Retinal pigment epithelial cell (primary cell): ENCODE measurements around the gene ERBB4.

Source experiments
- DNase-seq: peaks from one replicate; pipeline ENCODE4 v3.0.0-alpha.2; 2010; ENCODE audit warnings: low read depth
- H3K4me3 ChIP-seq: 2 replicates; pipeline ENCODE4 v1.5.1; 2011; ENCODE audit warnings: mild to moderate bottlenecking, low read length, control low read depth, moderate library complexity
- TF ChIP-seq, protein P1 (sequence below): conservative IDR thresholded peaks from 2 replicates; pipeline ENCODE4 v1.5.1; 2011; ENCODE audit warnings: low read depth, low read length, control low read depth, inconsistent platforms

The ERBB4 gene

GRCh38 chr2:211934811-211935210 lies 603.8 kb downstream of the ERBB4 start:
- no peak overlapping the region for H3K4me3 ChIP-seq
- TF ChIP-seq, protein P1, sequence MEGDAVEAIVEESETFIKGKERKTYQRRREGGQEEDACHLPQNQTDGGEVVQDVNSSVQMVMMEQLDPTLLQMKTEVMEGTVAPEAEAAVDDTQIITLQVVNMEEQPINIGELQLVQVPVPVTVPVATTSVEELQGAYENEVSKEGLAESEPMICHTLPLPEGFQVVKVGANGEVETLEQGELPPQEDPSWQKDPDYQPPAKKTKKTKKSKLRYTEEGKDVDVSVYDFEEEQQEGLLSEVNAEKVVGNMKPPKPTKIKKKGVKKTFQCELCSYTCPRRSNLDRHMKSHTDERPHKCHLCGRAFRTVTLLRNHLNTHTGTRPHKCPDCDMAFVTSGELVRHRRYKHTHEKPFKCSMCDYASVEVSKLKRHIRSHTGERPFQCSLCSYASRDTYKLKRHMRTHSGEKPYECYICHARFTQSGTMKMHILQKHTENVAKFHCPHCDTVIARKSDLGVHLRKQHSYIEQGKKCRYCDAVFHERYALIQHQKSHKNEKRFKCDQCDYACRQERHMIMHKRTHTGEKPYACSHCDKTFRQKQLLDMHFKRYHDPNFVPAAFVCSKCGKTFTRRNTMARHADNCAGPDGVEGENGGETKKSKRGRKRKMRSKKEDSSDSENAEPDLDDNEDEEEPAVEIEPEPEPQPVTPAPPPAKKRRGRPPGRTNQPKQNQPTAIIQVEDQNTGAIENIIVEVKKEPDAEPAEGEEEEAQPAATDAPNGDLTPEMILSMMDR = no peak
- no peak for DNase-seq

GRCh38 chr2:211931314-211931713 lies 607.3 kb downstream of the ERBB4 start:
- TF ChIP-seq, protein P1 = no peak
- H3K4me3 ChIP-seq = no peak overlapping the region
- no peak for DNase-seq

DNA sequence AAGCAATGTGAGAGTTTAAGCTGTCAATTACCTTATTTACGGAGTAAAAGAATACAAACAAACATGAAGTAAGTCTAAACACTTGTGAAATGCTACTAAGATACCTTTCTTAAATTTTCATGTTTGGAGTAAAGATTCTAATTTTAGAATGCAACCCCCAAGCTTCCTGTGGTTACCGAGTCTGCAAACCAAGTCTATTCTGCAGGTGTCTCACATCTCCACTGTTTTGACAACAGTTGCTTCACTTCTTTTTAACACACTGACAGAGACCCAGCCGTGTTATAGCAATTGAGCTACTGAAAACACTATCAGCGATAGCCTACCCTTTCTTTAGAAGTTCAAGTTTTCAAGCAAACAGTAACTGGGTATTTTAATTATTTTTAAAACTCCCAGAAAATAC lies 608.3 kb downstream of the ERBB4 start:
- DNase-seq = no peak
- TF ChIP-seq, protein P1 = no peak
- no peak overlapping the region for H3K4me3 ChIP-seq

- TF ChIP-seq, protein P1 = no peak
- no peak overlapping the region for H3K4me3 ChIP-seq
- DNase-seq = no peak
These were observed 610.4 kb downstream of the ERBB4 start for GRCh38 chr2:211928201-211928600.

GRCh38 chr2:211923019-211923418 lies 615.6 kb downstream of the ERBB4 start:
- H3K4me3 ChIP-seq = no peak overlapping the region
- TF ChIP-seq, protein P1 = no peak
- DNase-seq = no peak

DNA sequence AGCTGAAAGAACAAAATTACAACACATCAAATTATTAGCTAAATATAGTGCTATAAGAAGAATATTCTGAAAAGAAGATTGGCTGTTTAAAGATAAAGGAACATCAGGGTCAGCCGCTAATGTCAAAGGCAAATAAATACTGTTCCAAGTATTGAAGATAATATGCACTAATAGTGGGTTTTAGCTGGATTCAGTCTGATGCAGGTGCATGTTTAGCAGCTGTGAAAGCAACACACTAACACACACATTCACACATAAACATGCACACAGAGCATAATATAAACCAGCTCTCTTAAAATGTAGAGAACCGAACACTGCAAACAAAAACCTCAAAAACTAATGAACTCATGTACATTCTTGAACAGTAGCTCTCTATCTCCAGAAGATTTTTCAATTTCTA lies 634.6 kb downstream of the ERBB4 start:
- DNase-seq = no peak
- no peak overlapping the region for H3K4me3 ChIP-seq
- TF ChIP-seq, protein P1 = no peak

- no peak overlapping the region for H3K4me3 ChIP-seq
- TF ChIP-seq, protein P1 = no peak
- DNase-seq = no peak
These were observed 637.3 kb downstream of the ERBB4 start for GRCh38 chr2:211901226-211901846.
